BLaER1 treated with 17β-estradiol and CSF1 and Interleukin-3, amounts not matched to agents 10 nM and 100 nM (cell line): Measurements from ENCODE around the gene RHOH.
"Not testable (repeated sequence)": the region's sequence is repeated elsewhere in the genome, so short reads cannot be mapped to it uniquely, and the experiment has no call there.

Experiments
- H3K27ac ChIP-seq, 11 experiments: shearing (Covaris generic); formaldehyde crosslinking; 2 replicates each; pipeline ENCODE4 v1.8.1; 2022
- H3K27me3 ChIP-seq, 11 experiments: shearing (Covaris generic); formaldehyde crosslinking; 2 replicates each; pipeline ENCODE4 v1.8.1; 2022
- H3K36me3 ChIP-seq, 11 experiments: shearing (Covaris generic); formaldehyde crosslinking; 2 replicates each; pipeline ENCODE4 v1.8.1; 2022
- H3K4me1 ChIP-seq, 10 experiments: shearing (Covaris generic); formaldehyde crosslinking; 2 replicates each; pipeline ENCODE4 v1.8.1; 2022
- H3K4me2 ChIP-seq, 11 experiments: shearing (Covaris generic); formaldehyde crosslinking; 2 replicates each; pipeline ENCODE4 v1.8.1; 2022
- H3K4me3 ChIP-seq, 10 experiments: shearing (Covaris generic); formaldehyde crosslinking; 2 replicates each; pipeline ENCODE4 v1.8.1; 2022
- H3K9ac ChIP-seq, 11 experiments: shearing (Covaris generic); formaldehyde crosslinking; 2 replicates each; pipeline ENCODE4 v1.8.1; 2022
- H3K9me3 ChIP-seq, 11 experiments: shearing (Covaris generic); formaldehyde crosslinking; replicated peaks in 1 of 11; 2 replicates each; pipeline ENCODE4 v1.8.1; 2022
- H4K20me1 ChIP-seq, 11 experiments: shearing (Covaris generic); formaldehyde crosslinking; 2 replicates each; pipeline ENCODE4 v1.8.1; 2022
- Cebpa-rat ChIP-seq, 11 experiments: shearing (Covaris generic); IDR thresholded peaks; 2 replicates each; pipeline ENCODE4 v1.8.1; 2022

Gene RHOH, protein sequence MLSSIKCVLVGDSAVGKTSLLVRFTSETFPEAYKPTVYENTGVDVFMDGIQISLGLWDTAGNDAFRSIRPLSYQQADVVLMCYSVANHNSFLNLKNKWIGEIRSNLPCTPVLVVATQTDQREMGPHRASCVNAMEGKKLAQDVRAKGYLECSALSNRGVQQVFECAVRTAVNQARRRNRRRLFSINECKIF

DNA sequence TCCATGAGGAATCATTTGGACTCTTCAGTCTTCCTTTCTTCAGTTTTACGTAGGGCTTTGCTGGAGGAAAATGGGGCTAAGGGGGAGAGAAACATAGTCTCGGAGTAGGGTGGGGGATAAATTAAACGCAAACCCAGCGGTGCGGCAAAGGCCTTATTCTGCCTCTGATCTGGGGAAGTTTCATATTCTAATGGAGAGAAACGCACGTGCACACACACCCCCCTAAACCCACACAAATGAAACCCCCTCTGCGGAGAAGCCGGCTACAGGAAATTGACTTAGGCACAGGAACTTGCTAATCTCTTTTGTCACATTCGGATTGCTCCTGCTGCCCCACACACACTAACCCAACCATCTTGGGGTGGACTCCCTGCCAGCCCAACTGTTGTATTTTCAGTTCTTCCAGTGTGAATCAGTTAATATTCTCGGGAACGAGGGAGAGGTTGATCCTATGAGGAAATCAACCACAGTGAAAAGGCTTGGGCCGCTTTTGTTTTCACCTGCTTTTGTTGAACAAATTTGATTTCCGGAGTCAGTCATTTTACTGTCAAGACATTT is at the start of gene RHOH:
RHOH (plus strand) TSS at position 308 of the 558 bp plus-strand sequence. CDS start 46,356 bp downstream, outside the sequence.
- Histone ChIP-seq H3K4me2 (peak within 1 kb of the TSS; percentile 87 to 98 (median 95)), H3K36me3 (peaks cover 0 to 4% (median 0%) of the 10 kb centered on the region in 11 experiments; a peak in 1 of 22 replicates), H4K20me1 (peaks cover 0 to 36% (median 16%) of the 10 kb centered on the region in 11 experiments; a peak in 10 of 22 replicates), H3K4me1 (peaks cover 79 to 92% (median 86%) of the 10 kb centered on the region in 10 experiments), H3K4me3 (peak within 1 kb of the TSS; percentile 50 to 82 (median 74)), H3K9ac (peak within 1 kb of the TSS; percentile 79 to 86 (median 84)), H3K27me3 (0 out of 22 replicates have a peak, but pooled peaks cover 0 to 4% (median 0%) of the 10 kb centered on the region in 11 experiments), H3K27ac (peak within 1 kb of the TSS; percentile 43 to 90 (median 87); a peak in 21 of 22 replicates), H3K9me3 (no peaks in the 10 kb centered on the region)
- no peak for TF ChIP-seq Cebpa-rat (IDR thresholded peaks at IDR 0.05)

DNA sequence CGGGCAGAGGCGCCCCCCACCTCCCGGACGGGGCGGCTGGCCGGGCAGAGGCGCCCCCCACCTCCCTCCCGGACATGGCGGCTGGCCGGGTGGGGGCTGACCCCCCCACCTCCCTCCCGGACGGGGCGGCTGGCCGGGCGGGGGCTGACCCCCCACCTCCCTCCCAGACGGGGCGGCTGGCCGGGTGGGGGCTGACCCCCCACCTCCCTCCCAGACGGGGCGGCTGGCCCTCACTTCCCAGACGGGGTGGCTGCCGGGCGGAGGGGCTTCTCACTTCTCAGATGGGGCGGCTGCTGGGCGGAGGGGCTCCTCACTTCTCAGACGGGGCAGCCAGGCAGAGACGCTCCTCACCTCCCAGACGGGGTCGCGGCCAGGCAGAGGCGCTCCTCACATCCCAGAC is 49.3 kb upstream of the RHOH start:
- H3K27ac ChIP-seq, H3K4me2 ChIP-seq, H3K9ac ChIP-seq, H4K20me1 ChIP-seq, H3K4me3 ChIP-seq, H3K27me3 ChIP-seq: not testable (repeated sequence)
- H3K9me3 ChIP-seq, result peaks cover 5 to 26% (median 16%) of the 10 kb centered on the region in 11 experiments; a peak in 20 of 22 replicates
- peaks cover 43 to 66% (median 59%) of the 10 kb centered on the region in 11 experiments for H3K36me3 ChIP-seq
- peaks cover 0 to 20% (median 12%) of the 10 kb centered on the region in 10 experiments; a peak in 16 of 20 replicates for H3K4me1 ChIP-seq

DNA sequence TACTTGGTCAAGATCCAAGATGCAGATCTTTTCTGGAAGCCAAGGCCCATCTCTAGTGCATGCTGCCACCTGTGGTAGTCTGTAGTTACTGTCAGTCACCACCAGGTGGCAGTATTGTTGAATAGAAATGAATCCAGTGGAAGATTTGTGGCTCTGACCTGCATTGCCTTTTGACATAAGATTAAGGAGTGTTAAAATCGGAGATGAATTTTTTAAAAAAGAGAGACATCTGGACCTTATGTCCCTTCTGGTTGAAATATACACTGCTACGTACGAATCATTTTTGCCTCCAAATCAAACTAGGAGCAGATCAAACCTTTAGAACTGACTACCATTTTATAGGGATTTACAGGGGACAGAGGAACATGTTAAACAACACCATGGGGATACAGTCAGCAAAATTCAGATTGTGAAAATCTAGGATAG is 46.9 kb upstream of the RHOH start:
- H3K4me1 ChIP-seq, result peaks cover 0 to 23% (median 15%) of the 10 kb centered on the region in 10 experiments; a peak in 16 of 20 replicates
- peak overlapping the region in 3 of 11 experiments; percentile 4 to 40 (median 9); a peak in 1 of 22 replicates for H3K4me2 ChIP-seq
- no peaks in the 10 kb centered on the region for H3K27me3 ChIP-seq
- peaks cover 31 to 64% (median 43%) of the 10 kb centered on the region in 11 experiments for H3K36me3 ChIP-seq
- H3K27ac ChIP-seq, result peak overlapping the region in 5 of 11 experiments; percentile 7 to 58 (median 51); a peak in 6 of 22 replicates
- no peak overlapping the region for H3K9ac ChIP-seq
- TF ChIP-seq Cebpa-rat (IDR thresholded peaks at IDR 0.05), result no peak
- H3K9me3 ChIP-seq, result peaks cover 5 to 26% (median 16%) of the 10 kb centered on the region in 11 experiments; a peak in 20 of 22 replicates
- H3K4me3 ChIP-seq, result no peak overlapping the region
- H4K20me1 ChIP-seq, result no peaks in the 10 kb centered on the region

DNA sequence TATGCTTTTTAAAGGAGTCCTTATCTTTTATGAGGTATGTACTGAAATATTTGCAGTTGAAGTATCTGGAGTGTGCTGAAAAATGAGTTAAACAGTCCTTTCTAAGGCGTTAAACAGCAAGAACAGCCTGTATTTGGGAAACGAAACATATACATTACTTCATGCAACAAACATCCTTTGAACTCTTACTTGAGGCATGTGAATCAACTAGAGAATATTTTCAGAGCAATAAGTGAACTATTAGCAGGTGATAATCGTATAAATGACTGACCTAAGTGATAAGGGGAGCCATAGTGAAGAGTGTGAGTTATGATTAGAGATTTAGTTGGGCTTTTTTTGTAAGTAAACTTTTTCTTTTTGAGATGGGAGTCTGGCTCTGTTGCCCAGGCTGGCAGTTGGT is 45.9 kb upstream of the RHOH start:
- H3K4me2 ChIP-seq, result peak overlapping the region in 4 of 11 experiments; percentile 3 to 40 (median 14); a peak in 7 of 22 replicates
- H3K4me1 ChIP-seq, result peaks cover 0 to 23% (median 15%) of the 10 kb centered on the region in 10 experiments; a peak in 16 of 20 replicates
- H3K4me3 ChIP-seq, result no peak overlapping the region
- H3K27me3 ChIP-seq, result no peaks in the 10 kb centered on the region
- peaks cover 21 to 63% (median 39%) of the 10 kb centered on the region in 11 experiments; a peak in 21 of 22 replicates for H3K36me3 ChIP-seq
- H3K9me3 ChIP-seq, result peaks cover 5 to 23% (median 16%) of the 10 kb centered on the region in 11 experiments; a peak in 20 of 22 replicates
- H3K27ac ChIP-seq, result peak overlapping the region in 4 of 11 experiments; percentile 0 to 38 (median 18); a peak in 4 of 22 replicates
- no peak for TF ChIP-seq Cebpa-rat (IDR thresholded peaks at IDR 0.05)
- H4K20me1 ChIP-seq, result no peaks in the 10 kb centered on the region
- H3K9ac ChIP-seq, result no peak overlapping the region

DNA sequence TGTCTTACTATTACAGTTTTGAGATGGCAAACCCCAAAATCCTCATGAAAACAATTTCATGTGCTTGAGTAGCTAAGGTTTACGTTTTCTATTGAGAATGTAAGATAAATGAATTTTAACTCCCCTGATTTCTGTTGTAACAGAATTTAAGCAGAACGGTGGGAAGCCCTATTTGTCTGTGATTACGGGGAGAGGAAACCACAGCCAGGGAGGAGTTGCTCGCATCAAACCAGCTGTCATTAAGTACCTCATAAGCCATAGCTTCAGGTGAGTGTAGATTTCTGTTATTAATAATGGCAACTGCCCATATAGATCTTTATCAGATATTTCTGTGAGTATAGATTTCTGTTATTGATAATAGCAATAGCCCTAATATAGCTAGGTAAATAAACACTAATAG is 44.2 kb upstream of the RHOH start:
- Histone ChIP-seq H3K9me3 (peaks cover 3 to 11% (median 10%) of the 10 kb centered on the region in 11 experiments; a peak in 19 of 22 replicates), H4K20me1 (no peaks in the 10 kb centered on the region), H3K4me2 (0 out of 22 replicates have a peak overlapping the region, but pooled peaks of 2 of the 11 experiments have one; percentile 13 to 18), H3K36me3 (peaks cover 13 to 63% (median 34%) of the 10 kb centered on the region in 11 experiments; a peak in 19 of 22 replicates), H3K27ac (no peak overlapping the region), H3K27me3 (no peaks in the 10 kb centered on the region), H3K4me1 (peaks cover 0 to 23% (median 15%) of the 10 kb centered on the region in 10 experiments; a peak in 16 of 20 replicates), H3K9ac (no peak overlapping the region), H3K4me3 (no peak overlapping the region)
- TF ChIP-seq Cebpa-rat (IDR thresholded peaks at IDR 0.05), result no peak

DNA sequence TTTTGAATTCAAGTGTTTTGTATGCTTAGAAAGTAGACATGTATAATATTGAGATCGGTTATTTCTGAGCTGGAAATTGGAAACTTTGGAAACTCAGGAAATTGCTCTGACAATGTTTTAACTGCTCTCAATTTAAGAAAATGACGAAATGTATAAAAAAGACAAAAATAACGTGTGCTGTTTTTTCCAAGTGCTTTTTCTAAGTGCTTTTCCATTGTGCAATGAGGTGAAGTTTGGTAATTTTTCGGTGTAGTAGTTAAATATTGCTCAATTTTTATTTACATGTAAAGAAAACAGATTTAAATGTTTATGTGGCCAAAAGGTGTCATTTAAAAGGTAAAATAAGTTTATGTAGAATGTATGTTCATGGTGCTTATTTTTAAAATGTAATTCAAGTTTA is 39.4 kb upstream of the RHOH start:
- Histone ChIP-seq H3K9ac (no peak overlapping the region), H3K4me2 (no peak overlapping the region), H3K36me3 (peaks cover 26 to 64% (median 48%) of the 10 kb centered on the region in 11 experiments; a peak in 21 of 22 replicates)

DNA sequence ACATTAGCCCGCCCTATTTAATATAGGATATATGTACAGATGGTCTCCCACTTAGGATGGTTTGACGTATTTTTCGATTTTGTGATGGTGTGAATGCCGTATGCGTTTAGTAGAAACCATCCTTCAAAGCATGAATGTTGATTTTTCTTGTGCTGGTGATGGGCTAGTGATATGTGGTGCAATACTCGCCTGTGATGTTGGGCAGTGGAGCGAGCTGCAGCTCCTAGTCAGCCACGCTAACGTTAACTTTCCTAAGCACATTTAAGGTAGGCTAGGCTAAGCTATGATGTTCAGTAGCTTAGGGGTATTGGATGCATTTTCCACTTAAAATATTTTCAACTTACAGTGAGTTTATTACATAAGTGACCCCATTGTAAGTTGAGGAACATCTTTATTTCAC is 36.6 kb upstream of the RHOH start:
- peak in 2 of 11 experiments; percentile 19 to 64; a peak in 1 of 22 replicates for TF ChIP-seq Cebpa-rat (IDR thresholded peaks at IDR 0.05)
- H3K27me3 ChIP-seq, result no peaks in the 10 kb centered on the region
- peak overlapping the region in 8 of 11 experiments; percentile 2 to 43 (median 38); a peak in 12 of 22 replicates for H3K4me2 ChIP-seq
- H3K9me3 ChIP-seq, result peaks cover 0 to 11% (median under 1%) of the 10 kb centered on the region in 11 experiments; a peak in 1 of 22 replicates
- H3K4me1 ChIP-seq, result peaks cover 0 to 20% (median 10%) of the 10 kb centered on the region in 10 experiments; a peak in 12 of 20 replicates
- no peak overlapping the region for H3K4me3 ChIP-seq
- peaks cover 17 to 48% (median 37%) of the 10 kb centered on the region in 11 experiments; a peak in 21 of 22 replicates for H3K36me3 ChIP-seq
- peak overlapping the region in 4 of 11 experiments; percentile 2 to 37 (median 22); a peak in 1 of 22 replicates for H3K27ac ChIP-seq
- H4K20me1 ChIP-seq, result no peaks in the 10 kb centered on the region
- H3K9ac ChIP-seq, result no peak overlapping the region

More for the DNA sequence above, 39.4 kb upstream of the RHOH start:
- no peaks in the 10 kb centered on the region for H4K20me1 ChIP-seq
- H3K9me3 ChIP-seq, result 0 out of 22 replicates have a peak, but pooled peaks cover 0 to 7% (median 0%) of the 10 kb centered on the region in 11 experiments
- H3K4me1 ChIP-seq, result peaks cover 0 to 24% (median 13%) of the 10 kb centered on the region in 10 experiments; a peak in 15 of 20 replicates
- no peak for TF ChIP-seq Cebpa-rat (IDR thresholded peaks at IDR 0.05)
- H3K4me3 ChIP-seq, result no peak overlapping the region
- H3K27me3 ChIP-seq, result no peaks in the 10 kb centered on the region
- no peak overlapping the region for H3K27ac ChIP-seq

DNA sequence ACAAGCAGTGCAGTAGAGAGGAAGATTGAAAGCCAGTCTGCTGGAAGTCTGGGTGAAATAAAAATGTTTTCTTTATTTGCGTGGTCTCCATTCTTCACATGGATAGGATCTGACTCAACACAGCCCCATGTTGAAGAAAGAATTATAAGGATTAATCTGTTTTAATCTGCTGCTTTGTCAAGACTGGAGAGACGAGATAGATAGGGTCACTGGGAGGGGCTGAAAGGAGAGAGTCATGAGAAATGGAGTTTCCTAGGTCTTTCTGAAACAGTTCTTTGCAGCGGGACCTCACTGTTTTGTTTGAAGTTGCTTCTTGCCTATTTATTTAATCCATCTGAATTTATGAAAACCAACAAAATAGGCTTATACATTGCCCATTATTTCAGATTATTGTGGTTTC is 32.4 kb upstream of the RHOH start:
- no peak overlapping the region for H3K27ac ChIP-seq
- H3K4me1 ChIP-seq, result peaks cover 0 to 12% (median 9%) of the 10 kb centered on the region in 10 experiments; a peak in 12 of 20 replicates
- peaks cover 15 to 52% (median 36%) of the 10 kb centered on the region in 11 experiments; a peak in 21 of 22 replicates for H3K36me3 ChIP-seq
- H3K9ac ChIP-seq, result no peak overlapping the region
- H3K4me2 ChIP-seq, result no peak overlapping the region
- H3K4me3 ChIP-seq, result no peak overlapping the region
- H3K27me3 ChIP-seq, result no peaks in the 10 kb centered on the region
- H3K9me3 ChIP-seq, result peaks cover 15 to 38% (median 29%) of the 10 kb centered on the region in 11 experiments
- TF ChIP-seq Cebpa-rat (IDR thresholded peaks at IDR 0.05), result no peak
- H4K20me1 ChIP-seq, result no peaks in the 10 kb centered on the region
